IMR-90 (cell line): ENCODE results near the gene NKX1-1. TPM values are rescaled to one million over a fixed set of nuclear protein-coding genes. Genes with fewer than 3 reads are reported as not detected.

ENCODE experiments used
- ATAC-seq: fragments of 200-7000 bp; cut with Tn5 transposase; 2 replicates; pipeline ENCODE4 v1.9.1; 2020; ENCODE audit warnings: low read depth, mild to moderate bottlenecking, moderate library complexity
- BruUV-seq: library from RNA; stranded (reverse); fragments of 400-500 nt; replicated peaks from 2 replicates; lab custom pipeline; 2021; lab: Mats Ljungman, UMichigan
- CTCF ChIA-PET: fragments of 300-600 bp; formaldehyde crosslinking; extraction: SDS; loops from one replicate; lab custom pipeline; 2021; ENCODE audit warnings: antibody characterized with exemption; lab: Yijun Ruan, JAX
- POLR2A ChIA-PET: fragments of 300-600 bp; sonication (Branson Sonifier 250); formaldehyde crosslinking; loops from one replicate; lab custom pipeline; 2022; ENCODE audit warnings: antibody characterized with exemption; ENCODE audit not compliant: unreplicated experiment; lab: Charles Lee
- DNase-seq: peaks from one replicate; pipeline ENCODE4 v3.0.0; 2013
- H2AFZ ChIP-seq: replicated peaks from 2 replicates; pipeline ENCODE3; 2013; ENCODE audit warnings: low read length, mild to moderate bottlenecking; ENCODE audit not compliant: poor library complexity
- H2AK5ac ChIP-seq: 2 replicates; pipeline ENCODE4 v1.6.1; 2013; ENCODE audit warnings: low read depth, low read length, inconsistent platforms
- H2AK9ac ChIP-seq: replicated peaks from 2 replicates; pipeline ENCODE3; 2013; ENCODE audit warnings: mild to moderate bottlenecking, low read depth, low read length, moderate library complexity; ENCODE audit not compliant: poor library complexity
- H2BK120ac ChIP-seq: 2 replicates; pipeline ENCODE4 v1.6.1; 2013; ENCODE audit warnings: low read depth, low read length, inconsistent platforms
- H2BK15ac ChIP-seq: 3 replicates; pipeline ENCODE4 v1.6.1; 2013; ENCODE audit warnings: low read depth, low read length, inconsistent platforms
- H2BK20ac ChIP-seq: 2 replicates; pipeline ENCODE4 v1.6.1; 2013; ENCODE audit warnings: low read depth, mild to moderate bottlenecking, inconsistent platforms, low read length, moderate library complexity
- H2BK5ac ChIP-seq: 2 replicates; pipeline ENCODE4 v1.6.1; 2013; ENCODE audit warnings: mild to moderate bottlenecking, low read depth, low read length, inconsistent platforms; ENCODE audit not compliant: poor library complexity, severe bottlenecking
- H3K14ac ChIP-seq: replicated peaks from 2 replicates; pipeline ENCODE4 v1.6.1; 2013; ENCODE audit warnings: low read depth, low read length, inconsistent platforms
- H3K18ac ChIP-seq: 2 replicates; pipeline ENCODE4 v1.6.1; 2013; ENCODE audit warnings: low read depth, low read length, control low read depth
- H3K23ac ChIP-seq: 2 replicates; pipeline ENCODE4 v1.6.1; 2013; ENCODE audit warnings: low read depth, low read length, inconsistent platforms
- H3K27ac ChIP-seq: 2 replicates; pipeline ENCODE4 v1.5.1; 2013; ENCODE audit warnings: mild to moderate bottlenecking, control low read depth, low read length; ENCODE audit not compliant: insufficient read depth
- H3K27me3 ChIP-seq: 2 replicates; pipeline ENCODE4 v1.6.1; 2013; ENCODE audit warnings: low read length; ENCODE audit not compliant: control insufficient read depth, insufficient read depth
- H3K36me3 ChIP-seq: 2 replicates; pipeline ENCODE4 v1.6.1; 2013; ENCODE audit warnings: low read length, mixed read lengths; ENCODE audit not compliant: control insufficient read depth, insufficient read depth
- H3K4ac ChIP-seq: 2 replicates; pipeline ENCODE4 v1.6.1; 2013; ENCODE audit warnings: low read depth, low read length, inconsistent platforms
- H3K4me1 ChIP-seq: 2 replicates; pipeline ENCODE4 v1.6.1; 2013; ENCODE audit warnings: low read length, mixed read lengths; ENCODE audit not compliant: control insufficient read depth, insufficient read depth
- H3K4me2 ChIP-seq: 2 replicates; pipeline ENCODE4 v1.6.1; 2013; ENCODE audit warnings: low read depth, mild to moderate bottlenecking, control low read depth, low read length, moderate library complexity
- H3K4me3 ChIP-seq: 2 replicates; pipeline ENCODE4 v1.5.1; 2013; ENCODE audit warnings: low read depth, mild to moderate bottlenecking, control low read depth, low read length, moderate library complexity; ENCODE audit not compliant: insufficient read depth
- H3K56ac ChIP-seq: 2 replicates; pipeline ENCODE4 v1.6.1; 2013; ENCODE audit warnings: low read length, inconsistent platforms; ENCODE audit not compliant: insufficient read depth; ENCODE audit errors: extremely low read depth
- H3K79me1 ChIP-seq, 2 experiments: 2 replicates each; pipeline ENCODE4 v1.6.1; 2013; ENCODE audit warnings: low read length in 2 of 2, inconsistent platforms in 1 of 2, low read depth in 1 of 2
- H3K9ac ChIP-seq: 2 replicates; pipeline ENCODE4 v1.6.1; 2013; ENCODE audit warnings: low read depth, low read length, control low read depth
- H3K9me1 ChIP-seq: 2 replicates; pipeline ENCODE4 v1.6.1; 2013; ENCODE audit warnings: low read length, inconsistent platforms; ENCODE audit not compliant: insufficient read depth
- H3K9me3 ChIP-seq: 2 replicates; pipeline ENCODE4 v1.6.1; 2013; ENCODE audit warnings: low read length; ENCODE audit not compliant: control insufficient read depth, insufficient read depth
- H4K20me1 ChIP-seq: 2 replicates; pipeline ENCODE4 v1.6.1; 2013; ENCODE audit warnings: low read length, inconsistent platforms; ENCODE audit not compliant: insufficient read depth
- H4K5ac ChIP-seq: 2 replicates; pipeline ENCODE4 v1.6.1; 2013; ENCODE audit warnings: mild to moderate bottlenecking, low read depth, low read length, control low read depth
- H4K8ac ChIP-seq, 2 experiments: 2 replicates each; pipeline ENCODE4 v1.6.1; 2013; ENCODE audit warnings: low read depth in 2 of 2, low read length in 2 of 2, control low read depth in 1 of 2, inconsistent platforms in 1 of 2
- H4K91ac ChIP-seq: 2 replicates; pipeline ENCODE4 v1.6.1; 2013; ENCODE audit warnings: low read depth, low read length, inconsistent platforms; ENCODE audit not compliant: insufficient read depth
- BHLHE40 ChIP-seq: fragments of 150-350 bp; IDR thresholded peaks from 2 replicates; pipeline ENCODE4 v1.6.1; 2016; ENCODE audit warnings: mild to moderate bottlenecking, low read depth, low read length
- CEBPB ChIP-seq: IDR thresholded peaks from 2 replicates; pipeline ENCODE4 v1.6.1; 2012; ENCODE audit warnings: low read depth, low read length, improper control_type of control experiment
- CHD1 ChIP-seq: IDR thresholded peaks from 2 replicates; pipeline ENCODE4 v1.6.1; 2012; ENCODE audit warnings: low read depth, low read length, improper control_type of control experiment
- FOS ChIP-seq: fragments of 150-350 bp; IDR thresholded peaks from 2 replicates; pipeline ENCODE4 v1.6.1; 2016; ENCODE audit warnings: low read depth, low read length
- MAFK ChIP-seq: IDR thresholded peaks from 2 replicates; pipeline ENCODE4 v1.6.1; 2012; ENCODE audit warnings: low read depth, low read length, improper control_type of control experiment
- MAZ ChIP-seq: IDR thresholded peaks from 2 replicates; pipeline ENCODE4 v1.6.1; 2012; ENCODE audit warnings: low read depth, mild to moderate bottlenecking, low read length, improper control_type of control experiment, moderate library complexity, borderline replicate concordance
- MXI1 ChIP-seq: IDR thresholded peaks from 2 replicates; pipeline ENCODE4 v1.6.1; 2012; ENCODE audit warnings: low read depth, mild to moderate bottlenecking, low read length, moderate library complexity, borderline replicate concordance
- NFE2L2 ChIP-seq: fragments of 150-350 bp; IDR thresholded peaks from 2 replicates; pipeline ENCODE4 v1.6.1; 2016; ENCODE audit warnings: low read depth, mild to moderate bottlenecking, low read length
- POLR2A ChIP-seq: IDR thresholded peaks from 2 replicates; pipeline ENCODE4 v1.6.1; 2012; ENCODE audit warnings: mild to moderate bottlenecking, low read depth, low read length
- RAD21 ChIP-seq: IDR thresholded peaks from 2 replicates; pipeline ENCODE4 v1.6.1; 2012; ENCODE audit warnings: low read length, improper control_type of control experiment
- RCOR1 ChIP-seq: IDR thresholded peaks from 2 replicates; pipeline ENCODE4 v1.6.1; 2012; ENCODE audit warnings: mild to moderate bottlenecking, low read length, improper control_type of control experiment; ENCODE audit not compliant: insufficient replicate concordance
- RFX5 ChIP-seq: IDR thresholded peaks from 2 replicates; pipeline ENCODE4 v1.8.0; 2012; ENCODE audit warnings: low read depth, mild to moderate bottlenecking, low read length, moderate library complexity
- SMC3 ChIP-seq: fragments of 150-350 bp; IDR thresholded peaks from 2 replicates; pipeline ENCODE4 v1.6.1; 2016; ENCODE audit warnings: low read depth, mild to moderate bottlenecking, antibody characterized with exemption, low read length, moderate library complexity
- USF2 ChIP-seq: fragments of 150-350 bp; IDR thresholded peaks from 2 replicates; pipeline ENCODE4 v1.6.1; 2017; ENCODE audit warnings: mild to moderate bottlenecking, antibody characterized with exemption, low read length, low read depth
- WGBS, 2 experiments: methylation state at CpG; one replicate each; pipeline versions ENCODE4 v1.1.5 to v1.1.7; 2013; ENCODE audit warnings: missing lambda C conversion rate in 2 of 2; ENCODE audit not compliant: insufficient read length in 1 of 2; ENCODE audit errors: extremely low coverage in 2 of 2; 5-methylcytosine and 5-hydroxymethylcytosine counted together
- dilution Hi-C: fragments of 300-500 bp; cut with HindIII; formaldehyde crosslinking; loops from one replicate; pipeline ENCODE4 v1.14.3; 2018; ENCODE audit warnings: low sequenced_read_pairs; ENCODE audit not compliant: unreplicated experiment
- in situ Hi-C: fragments of 300-500 bp; cut with MboI; formaldehyde crosslinking; loops from 3 replicates; pipeline ENCODE4 v1.14.3; 2019; ENCODE audit warnings: low sequenced_read_pairs, inconsistent platforms, mixed read lengths
- intact Hi-C: fragments of 100-400 bp; cut with micrococcal nuclease; formaldehyde crosslinking; loops from 2 replicates; pipeline ENCODE4 v1.10.0; 2022
- polyA plus RNA-seq, 3 experiments: library from polyadenylated mRNA; depleted of rRNA; stranded (reverse); fragments of >200 nt; gene quantifications; 2 replicates each; pipeline ENCODE4 v1.2.3, GENCODE V29; 2012; ENCODE audit warnings: low replicate concordance in 1 of 3
- total RNA-seq: library from RNA; depleted of rRNA; stranded (reverse); fragments of >200 nt; gene quantifications from 2 replicates; pipeline ENCODE4 v1.2.3, GENCODE V29; 2012
- TF ChIP-seq, protein P1 (sequence below): conservative IDR thresholded peaks from 2 replicates; pipeline ENCODE4 v1.5.1; 2012; ENCODE audit warnings: mild to moderate bottlenecking, low read depth, low read length, improper control_type of control experiment

The NKX1-1 gene
- total and polyA plus RNA-seq, 2 of the 4 experiments (the other 2 are of a cell fraction): not detected

DNA sequence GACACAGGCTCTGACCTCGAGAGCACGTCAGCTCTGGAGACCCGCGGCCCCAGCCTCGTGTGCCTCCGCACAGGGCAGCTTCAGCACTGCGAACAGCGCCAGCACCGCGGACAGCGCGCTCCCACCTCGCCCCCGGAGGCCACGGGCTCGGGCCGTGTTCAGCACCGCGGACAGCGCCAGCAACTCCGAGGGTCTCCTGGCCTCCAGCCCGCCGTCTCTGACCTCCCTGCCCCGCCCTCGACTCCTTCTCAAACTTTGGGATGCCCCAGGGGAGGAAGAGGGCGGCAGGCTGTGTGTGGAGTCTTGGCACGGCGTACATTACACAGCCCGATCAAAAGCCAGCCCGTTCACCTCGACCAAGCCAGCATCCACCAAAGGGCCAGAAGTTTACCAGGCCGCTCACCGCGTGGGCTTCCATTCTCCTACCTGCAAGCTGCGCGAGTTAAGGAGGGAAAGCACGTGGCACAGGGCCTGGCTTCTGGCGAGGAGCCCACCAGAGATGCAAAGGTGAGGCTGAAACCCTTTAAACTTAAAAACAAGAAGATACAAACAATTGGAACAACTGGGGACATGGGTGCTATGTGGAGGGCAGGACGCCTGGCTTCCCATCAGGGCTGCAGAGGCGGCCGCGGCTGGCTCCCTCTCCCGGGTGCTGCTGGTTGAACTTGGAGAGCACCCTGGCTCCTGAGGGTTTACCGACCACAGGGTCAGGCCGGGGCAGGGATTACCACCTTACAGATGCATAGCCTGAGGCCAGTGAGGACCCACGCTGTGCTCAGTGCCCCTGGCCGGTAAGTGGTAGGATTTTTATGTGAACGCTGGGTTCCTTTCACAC lies 4.5 kb upstream of the NKX1-1 start:
- BruUV-seq: no TSS peak
- H3K9me1 ChIP-seq: no peaks in the 10 kb centered on the region
- H3K56ac ChIP-seq: no peak overlapping the region
- no peak overlapping the region for H4K5ac ChIP-seq
- no peak overlapping the region for H3K4me3 ChIP-seq
- POLR2A ChIA-PET: no interaction called here
- H3K27me3 ChIP-seq: peaks cover 61% of the 10 kb centered on the region
- H4K91ac ChIP-seq: no peak overlapping the region
- no peaks in the 10 kb centered on the region for H3K4me1 ChIP-seq
- CTCF ChIA-PET: no interaction called here
- H2AK5ac ChIP-seq: no peak overlapping the region
- H3K9me3 ChIP-seq: peaks cover 1% of the 10 kb centered on the region
- no peak overlapping the region for H3K27ac ChIP-seq
- H3K36me3 ChIP-seq: no peaks in the 10 kb centered on the region
- H3K79me1 ChIP-seq: no peaks in the 10 kb centered on the region
- DNase-seq (peak; percentile 16), ATAC-seq (peak; percentile 95)
- H3K4me2 ChIP-seq: no peak overlapping the region
- intact Hi-C loops: no loop called here
- WGBS, 2 experiments: 50% methylated on average over 10 of the region's 48 CpGs; no CpG with 5 or more reads in 1 of the 2 experiments
- H3K14ac ChIP-seq: no peak overlapping the region
- in situ Hi-C loops: no loop called here
- H2BK20ac ChIP-seq: no peak overlapping the region
- H3K9ac ChIP-seq: no peak overlapping the region
- no peak overlapping the region for H2BK15ac ChIP-seq
- no peak overlapping the region for H2BK5ac ChIP-seq
- H2AFZ ChIP-seq: peak overlapping the region; percentile 63
- no peak overlapping the region for H3K4ac ChIP-seq
- no peak overlapping the region for H3K23ac ChIP-seq
- dilution Hi-C loops: no loop called here
- H2AK9ac ChIP-seq: no peak overlapping the region
- no peak overlapping the region for H2BK120ac ChIP-seq
- H4K8ac ChIP-seq: no peak overlapping the region
- no peak overlapping the region for H3K18ac ChIP-seq
- H4K20me1 ChIP-seq: no peaks in the 10 kb centered on the region
- no peak for TF ChIP-seq CHD1
- no peak for TF ChIP-seq CEBPB
- TF ChIP-seq POLR2A: no peak
- TF ChIP-seq BHLHE40: no peak
- TF ChIP-seq RFX5: no peak
- TF ChIP-seq FOS: no peak
- TF ChIP-seq MAFK: no peak
- TF ChIP-seq MAZ: peak; percentile 90
- no peak for TF ChIP-seq SMC3
- TF ChIP-seq USF2: no peak
- TF ChIP-seq NFE2L2: no peak
- peak; percentile 98 for TF ChIP-seq MXI1
- TF ChIP-seq RAD21: no peak
- TF ChIP-seq, protein P1, sequence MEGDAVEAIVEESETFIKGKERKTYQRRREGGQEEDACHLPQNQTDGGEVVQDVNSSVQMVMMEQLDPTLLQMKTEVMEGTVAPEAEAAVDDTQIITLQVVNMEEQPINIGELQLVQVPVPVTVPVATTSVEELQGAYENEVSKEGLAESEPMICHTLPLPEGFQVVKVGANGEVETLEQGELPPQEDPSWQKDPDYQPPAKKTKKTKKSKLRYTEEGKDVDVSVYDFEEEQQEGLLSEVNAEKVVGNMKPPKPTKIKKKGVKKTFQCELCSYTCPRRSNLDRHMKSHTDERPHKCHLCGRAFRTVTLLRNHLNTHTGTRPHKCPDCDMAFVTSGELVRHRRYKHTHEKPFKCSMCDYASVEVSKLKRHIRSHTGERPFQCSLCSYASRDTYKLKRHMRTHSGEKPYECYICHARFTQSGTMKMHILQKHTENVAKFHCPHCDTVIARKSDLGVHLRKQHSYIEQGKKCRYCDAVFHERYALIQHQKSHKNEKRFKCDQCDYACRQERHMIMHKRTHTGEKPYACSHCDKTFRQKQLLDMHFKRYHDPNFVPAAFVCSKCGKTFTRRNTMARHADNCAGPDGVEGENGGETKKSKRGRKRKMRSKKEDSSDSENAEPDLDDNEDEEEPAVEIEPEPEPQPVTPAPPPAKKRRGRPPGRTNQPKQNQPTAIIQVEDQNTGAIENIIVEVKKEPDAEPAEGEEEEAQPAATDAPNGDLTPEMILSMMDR: no peak
- peak; percentile 99 for TF ChIP-seq RCOR1
